GM12878 (cell line): ENCODE data around the gene RFX3. TPM values are rescaled to one million over a fixed set of nuclear protein-coding genes. Genes with fewer than 3 reads are reported as not detected.

ENCODE experiments used
- ATAC-seq: fragments of 200-7000 bp; cut with Tn5 transposase; 3 replicates; pipeline ENCODE4 v1.9.1; 2020; ENCODE audit warnings: mild to moderate bottlenecking, moderate library complexity
- BruUV-seq: library from RNA; stranded (reverse); fragments of 400-500 nt; replicated peaks from 2 replicates; lab custom pipeline; 2021; lab: Mats Ljungman, UMichigan
- CTCF ChIA-PET: fragments of 300-600 bp; sonication (Branson Sonifier 250); formaldehyde crosslinking; extraction: SDS; loops from one replicate; lab custom pipeline; 2021; ENCODE audit warnings: inconsistent platforms; lab: Yijun Ruan, JAX
- POLR2A ChIA-PET: fragments of 350-600 bp; formaldehyde crosslinking; extraction: SDS; loops from one replicate; lab custom pipeline; 2021; ENCODE audit warnings: inconsistent platforms; lab: Charles Lee
- RAD21 ChIA-PET: fragments of 300-600 bp; sonication (Branson Sonifier 250); formaldehyde crosslinking; loops from one replicate; lab custom pipeline; 2023; ENCODE audit warnings: antibody characterized with exemption; ENCODE audit not compliant: unreplicated experiment; lab: Charles Lee
- SMC1A ChIA-PET: fragments of 300-600 bp; sonication (Branson Sonifier 250); formaldehyde crosslinking; loops from one replicate; lab custom pipeline; 2023; ENCODE audit not compliant: unreplicated experiment, uncharacterized antibody; lab: Charles Lee
- DNase-seq: peaks from one replicate; pipeline ENCODE4 v3.0.0-alpha.2; 2011; ENCODE audit warnings: low read depth, low spot score
- FAIRE-seq: peaks from 3 replicates; lab custom pipeline; 2011; peaks lifted over from hg19 to GRCh38; lab: Jason Lieb, UNC
- H2AFZ ChIP-seq: 2 replicates; pipeline ENCODE4 v1.6.0; 2011; ENCODE audit warnings: low read depth, low read length, control low read depth; ENCODE audit not compliant: control insufficient read depth
- H3K27ac ChIP-seq: 2 replicates; pipeline ENCODE4 v1.5.1; 2011; ENCODE audit warnings: control low read depth; ENCODE audit not compliant: control insufficient read depth, insufficient read depth
- H3K27me3 ChIP-seq, 2 experiments: replicated peaks in 1 of 2; 2 replicates each; pipeline versions ENCODE4 v1.6.0 to v1.6.1; 2011; ENCODE audit warnings: low read length in 1 of 2; ENCODE audit not compliant: control insufficient read depth in 2 of 2, insufficient read depth in 2 of 2
- H3K36me3 ChIP-seq, 2 experiments: 2 replicates each; pipeline ENCODE4 v1.5.1; 2011; ENCODE audit warnings: low read length in 1 of 2; ENCODE audit not compliant: control insufficient read depth in 2 of 2, insufficient read depth in 2 of 2
- H3K4me1 ChIP-seq: 2 replicates; pipeline ENCODE4 v1.6.1; 2011; ENCODE audit warnings: mild to moderate bottlenecking, low read length, moderate library complexity, mixed read lengths; ENCODE audit not compliant: control insufficient read depth, insufficient read depth
- H3K4me2 ChIP-seq: 2 replicates; pipeline ENCODE4 v1.6.0; 2011; ENCODE audit warnings: control low read depth; ENCODE audit not compliant: control insufficient read depth, insufficient read depth
- H3K4me3 ChIP-seq: fragments of 200-600 bp; sonication (generic); 2 replicates; pipeline ENCODE4 v1.5.1; 2016
- H3K79me2 ChIP-seq: 2 replicates; pipeline ENCODE4 v1.6.0; 2011; ENCODE audit warnings: low read length; ENCODE audit not compliant: control insufficient read depth, insufficient read depth
- H3K9ac ChIP-seq: 2 replicates; pipeline ENCODE4 v1.8.0; 2011; ENCODE audit warnings: low read length, control low read depth, mixed read lengths; ENCODE audit not compliant: control insufficient read depth, insufficient read depth
- H3K9me3 ChIP-seq: replicated peaks from 3 replicates; pipeline ENCODE4 v1.5.1; 2011; ENCODE audit warnings: mild to moderate bottlenecking, low read length; ENCODE audit not compliant: control insufficient read depth, insufficient read depth
- H4K20me1 ChIP-seq: 2 replicates; pipeline ENCODE4 v1.6.0; 2011; ENCODE audit not compliant: control insufficient read depth, insufficient read depth
- CHD2 ChIP-seq: IDR thresholded peaks from 2 replicates; pipeline ENCODE4 v1.6.1; 2011; ENCODE audit warnings: low read depth, low read length, improper control_type of control experiment, borderline replicate concordance
- E4F1 ChIP-seq: fragments of 450-650 bp; IDR thresholded peaks from 2 replicates; pipeline ENCODE4 v1.6.1; 2018; ENCODE audit warnings: borderline replicate concordance, mild to moderate bottlenecking; ENCODE audit not compliant: partially characterized antibody
- PBX3 ChIP-seq: IDR thresholded peaks from 2 replicates; pipeline ENCODE4 v1.6.1; 2011; ENCODE audit warnings: mild to moderate bottlenecking, low read depth, low read length, moderate library complexity; ENCODE audit not compliant: insufficient replicate concordance
- SMAD1 ChIP-seq: fragments of 450-650 bp; IDR thresholded peaks from 2 replicates; pipeline ENCODE4 v1.6.1; 2018; ENCODE audit warnings: mild to moderate bottlenecking, low read depth; ENCODE audit not compliant: partially characterized antibody
- SMAD5 ChIP-seq: IDR thresholded peaks from 2 replicates; pipeline ENCODE4 v1.6.1; 2016; ENCODE audit warnings: antibody characterized with exemption, low read depth
- WGBS: methylation state at CpG from one replicate; pipeline ENCODE4 v1.1.6; 2016; ENCODE audit warnings: low lambda C conversion rate; ENCODE audit not compliant: insufficient replicate concordance, insufficient coverage; ENCODE audit errors: missing lambda C conversion rate; 5-methylcytosine and 5-hydroxymethylcytosine counted together
- in situ Hi-C: fragments of 300-500 bp; cut with MboI; formaldehyde crosslinking; loops from 9 replicates; pipeline ENCODE4 v1.14.3; 2018; ENCODE audit warnings: mixed read lengths
- intact Hi-C: fragments of 100-400 bp; cut with micrococcal nuclease; formaldehyde crosslinking; loops from one replicate; pipeline ENCODE4 v1.14.2; 2022; ENCODE audit not compliant: unreplicated experiment
- polyA plus RNA-seq, 11 experiments: library from polyadenylated mRNA; depleted of rRNA in 4 of 11; unstranded in 6 of 11; stranded (reverse) in 5 of 11; fragments of >200 nt; fragmentation: Nextera tagmentation in 4 of 11; fragmentation: Illumina TruSeq in 1 of 11; extraction: Ambion mirVana in 4 of 11; extraction: Trizol in 1 of 11; gene quantifications; 1 replicate in 1 of 11; 2 replicates in 10 of 11; pipeline versions ENCODE4 v1.2.1 to v1.2.3, GENCODE V29; 2011 to 2016; ENCODE audit warnings: inconsistent platforms in 2 of 11, missing spikeins in 2 of 11, low read depth in 1 of 11
- total RNA-seq, 4 experiments: library from RNA; depleted of rRNA in 3 of 4; stranded (reverse); fragments of >200 nt in 3 of 4; fragmentation: Illumina TruSeq in 1 of 4; extraction: Trizol in 1 of 4; gene quantifications; 2 replicates each; pipeline versions ENCODE4 v1.2.1 to v1.2.3, GENCODE V29; 2013 to 2021

The RFX3 gene
- total and polyA plus RNA-seq, 10 of the 15 experiments (the other 5 are each of a cell fraction or from before 2014, with no cell fraction given): 1.2 to 26.4 (median 6.7) TPM

- H3K4me2 ChIP-seq: no peak overlapping the region
- no peak for DNase-seq
- no peaks in the 10 kb centered on the region; the same call in 1 of the 3 replicates for H3K9me3 ChIP-seq
- no peak overlapping the region for H3K9ac ChIP-seq
- ChIA-PET CTCF (interaction anchor here (1.2 to 2.9 kb wide), 3 partner anchors 8 to 47 kb away, joined by 3 to 7 read pairs (median 5); no protein-coding TSS in a partner anchor), SMC1A (interaction anchor here (1.0 to 5.9 kb wide), 5 partner anchors 7 to 48 kb away, joined by 3 to 43 read pairs (median 5); no protein-coding TSS in a partner anchor), POLR2A (interaction anchor here (0.6 to 1.5 kb wide), 2 partner anchors 9 to 273 kb away, joined by 5 to 6 read pairs; no protein-coding TSS in a partner anchor), RAD21 (no interaction called here)
- BruUV-seq: no TSS peak
- TF ChIP-seq SMAD5 (no peak), CHD2 (no peak), PBX3 (no peak), E4F1 (no peak), SMAD1 (no peak)
- H3K36me3 ChIP-seq: 0 out of 4 replicates have a peak, but pooled peaks cover 0 to 5% of the 10 kb centered on the region in 2 experiments
- no peaks in the 10 kb centered on the region for H4K20me1 ChIP-seq
- no peak overlapping the region for H3K4me3 ChIP-seq
- intact Hi-C loops (no loop called here), in situ Hi-C loops (no loop called here)
- 100% methylated on average over 3 of the region's 3 CpGs for WGBS
- peaks cover 5% of the 10 kb centered on the region; the same call in 1 of the 2 replicates for H3K4me1 ChIP-seq
- FAIRE-seq: no peak
- H3K27me3 ChIP-seq: no peaks in the 10 kb centered on the region
- no peak for ATAC-seq
- H3K79me2 ChIP-seq: peaks cover 55% of the 10 kb centered on the region
- no peak overlapping the region for H3K27ac ChIP-seq
- H2AFZ ChIP-seq: no peak overlapping the region
Measured at GRCh38 chr9:3515405-3515804, 10.4 kb downstream of the RFX3 start.
